ENCODE data around the gene GOLGA6D. TPM values are rescaled to one million over a fixed set of nuclear protein-coding genes. Genes with fewer than 3 reads are reported as not detected.

GOLGA6D gene
- total and polyA plus RNA-seq, 12 donors, result 0.09 TPM; not detected in 11

DNA sequence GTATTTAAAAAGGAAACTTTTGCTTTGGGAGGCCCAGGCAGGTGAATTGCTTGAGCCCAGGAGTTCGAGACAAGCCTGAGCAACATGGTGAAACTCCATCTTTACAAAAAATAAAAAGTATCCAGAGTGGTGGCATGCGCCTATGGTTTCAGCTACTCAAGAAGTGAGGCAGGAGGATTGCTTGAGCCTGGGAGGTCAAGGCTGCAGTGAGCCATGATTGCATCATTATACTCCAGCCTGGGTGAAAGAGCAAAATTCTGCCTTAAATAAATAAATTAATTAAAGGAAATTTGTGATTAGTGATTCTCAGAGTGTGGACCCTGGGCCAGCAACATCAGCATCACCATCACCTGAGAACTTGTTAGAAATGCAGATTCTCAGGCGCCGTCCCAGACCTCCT lies 43.3 kb downstream of the GOLGA6D start:
- 94 to 95% methylated on average over 4 of the region's 4 CpGs for WGBS, 2 donors
- no peak overlapping the region for H3K4me3 ChIP-seq
- TF ChIP-seq, protein P1, sequence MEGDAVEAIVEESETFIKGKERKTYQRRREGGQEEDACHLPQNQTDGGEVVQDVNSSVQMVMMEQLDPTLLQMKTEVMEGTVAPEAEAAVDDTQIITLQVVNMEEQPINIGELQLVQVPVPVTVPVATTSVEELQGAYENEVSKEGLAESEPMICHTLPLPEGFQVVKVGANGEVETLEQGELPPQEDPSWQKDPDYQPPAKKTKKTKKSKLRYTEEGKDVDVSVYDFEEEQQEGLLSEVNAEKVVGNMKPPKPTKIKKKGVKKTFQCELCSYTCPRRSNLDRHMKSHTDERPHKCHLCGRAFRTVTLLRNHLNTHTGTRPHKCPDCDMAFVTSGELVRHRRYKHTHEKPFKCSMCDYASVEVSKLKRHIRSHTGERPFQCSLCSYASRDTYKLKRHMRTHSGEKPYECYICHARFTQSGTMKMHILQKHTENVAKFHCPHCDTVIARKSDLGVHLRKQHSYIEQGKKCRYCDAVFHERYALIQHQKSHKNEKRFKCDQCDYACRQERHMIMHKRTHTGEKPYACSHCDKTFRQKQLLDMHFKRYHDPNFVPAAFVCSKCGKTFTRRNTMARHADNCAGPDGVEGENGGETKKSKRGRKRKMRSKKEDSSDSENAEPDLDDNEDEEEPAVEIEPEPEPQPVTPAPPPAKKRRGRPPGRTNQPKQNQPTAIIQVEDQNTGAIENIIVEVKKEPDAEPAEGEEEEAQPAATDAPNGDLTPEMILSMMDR (IDR thresholded peaks at IDR 0.05), result no peak
- H3K27me3 ChIP-seq, result no peaks in the 10 kb centered on the region
- DNase-seq, result no peak
- no peak overlapping the region for H3K27ac ChIP-seq
- no peaks in the 10 kb centered on the region for H3K4me1 ChIP-seq
- no peaks in the 10 kb centered on the region for H3K36me3 ChIP-seq
- intact Hi-C loops (cut with DNase I), result loop anchor here in 2 of 10 donors (10.0 kb wide), 2 partner anchors 59 to 111 kb away; no protein-coding TSS in a partner anchor
- no peak for ATAC-seq
- no peaks in the 10 kb centered on the region for H3K9me3 ChIP-seq

DNA sequence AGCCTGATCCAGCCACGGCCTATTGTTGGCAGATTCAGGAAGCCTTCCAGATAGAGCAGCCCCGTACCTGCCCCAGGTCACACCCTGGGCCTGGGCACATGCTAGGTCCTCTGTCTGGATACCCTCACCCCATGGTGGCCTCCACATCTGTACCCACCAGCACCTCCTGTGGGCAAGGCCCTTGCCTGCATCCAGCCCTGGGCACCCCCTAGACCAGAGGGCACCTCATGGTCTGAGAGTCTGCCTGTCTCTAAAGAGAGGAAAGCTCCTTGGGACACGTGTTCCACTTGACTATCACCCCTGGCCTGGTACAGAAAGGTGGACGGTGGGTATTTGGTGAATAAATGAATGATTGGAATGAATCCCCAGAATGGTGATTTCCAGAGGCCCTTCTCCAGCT lies 44.4 kb downstream of the GOLGA6D start:
- no peaks in the 10 kb centered on the region for H3K9me3 ChIP-seq
- TF ChIP-seq, protein P1 (IDR thresholded peaks at IDR 0.05), result no peak
- no peaks in the 10 kb centered on the region for H3K27me3 ChIP-seq
- no peaks in the 10 kb centered on the region for H3K4me1 ChIP-seq
- no peaks in the 10 kb centered on the region for H3K36me3 ChIP-seq
- 88 to 89% methylated on average over 4 of the region's 4 CpGs for WGBS, 2 donors
- DNase-seq (no peak), ATAC-seq (no peak)
- H3K4me3 ChIP-seq, result no peak overlapping the region
- H3K27ac ChIP-seq, result no peak overlapping the region
- intact Hi-C loops (cut with DNase I), result loop anchor here in 2 of 10 donors (10.0 kb wide), 2 partner anchors 58 to 112 kb away; no protein-coding TSS in a partner anchor

DNA sequence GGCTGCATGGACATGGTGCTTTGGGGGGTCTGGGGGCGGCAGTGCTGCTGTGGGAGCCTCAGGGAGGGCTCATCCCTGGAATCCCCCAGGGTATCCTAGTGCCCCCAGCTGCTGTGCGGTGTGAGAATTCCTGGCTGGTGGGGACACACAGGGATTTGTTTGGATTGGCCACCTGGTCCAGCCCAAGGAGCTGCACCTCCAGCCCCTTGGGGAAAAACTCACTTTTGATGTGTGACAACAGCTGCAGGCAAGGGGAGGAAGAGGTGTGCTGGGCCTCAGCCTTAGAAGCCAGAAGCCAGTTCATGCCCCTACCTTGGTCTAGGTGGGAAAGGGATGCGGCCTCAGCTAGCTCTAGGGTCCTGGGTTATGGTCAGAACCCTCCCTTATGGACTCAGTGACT lies 44.9 kb downstream of the GOLGA6D start:
- ATAC-seq (no peak), DNase-seq (no peak)
- Histone ChIP-seq H3K36me3 (no peaks in the 10 kb centered on the region), H3K9me3 (no peaks in the 10 kb centered on the region), H3K27ac (no peak overlapping the region), H3K4me3 (no peak overlapping the region), H3K4me1 (no peaks in the 10 kb centered on the region), H3K27me3 (no peaks in the 10 kb centered on the region)
- TF ChIP-seq, protein P1 (IDR thresholded peaks at IDR 0.05), result no peak
- 78 to 86% methylated on average over 3 of the region's 3 CpGs for WGBS, 2 donors
- intact Hi-C loops (cut with DNase I), result loop anchor here in 2 of 10 donors (10.0 kb wide), 2 partner anchors 57 to 113 kb away; no protein-coding TSS in a partner anchor

DNA sequence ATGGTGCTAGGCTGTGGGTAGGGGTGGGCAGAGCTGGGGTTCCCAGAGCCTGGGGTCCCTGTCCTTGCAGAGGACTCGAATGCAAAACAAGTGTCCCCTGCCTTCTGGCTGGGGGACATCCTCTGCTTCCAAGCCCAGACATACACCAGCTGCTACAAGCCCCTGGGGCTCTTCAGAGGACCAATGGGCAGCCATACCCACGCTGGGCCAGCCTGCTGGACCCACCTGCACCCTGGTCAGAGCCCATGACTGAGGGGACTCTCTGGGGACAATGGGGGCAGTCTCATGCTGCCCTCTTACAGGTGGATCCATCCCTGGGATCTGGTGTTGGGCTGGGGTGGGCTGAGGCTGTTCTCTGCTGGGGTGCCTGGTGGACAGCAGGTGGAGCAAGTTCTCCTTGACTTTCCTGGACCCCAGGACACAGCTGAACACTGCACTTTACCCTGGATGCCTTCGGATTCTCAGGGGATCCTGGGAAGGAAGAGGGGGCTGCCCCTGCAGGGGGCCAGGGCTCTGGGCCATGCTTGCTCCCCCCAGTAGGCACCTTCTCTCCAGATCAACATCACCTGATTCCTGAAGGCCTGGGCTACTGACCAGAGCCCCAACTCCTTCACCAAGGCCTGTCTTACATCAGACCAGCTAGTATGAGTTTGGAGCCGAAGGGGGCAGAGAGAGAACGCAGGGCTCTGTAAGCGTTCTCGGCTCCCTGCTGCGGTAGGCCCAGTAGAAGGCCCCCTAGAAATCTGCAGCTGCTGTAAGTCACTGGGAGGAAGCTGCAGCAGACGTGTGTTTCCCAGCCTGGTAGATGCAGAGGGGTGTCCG lies 46.1 kb downstream of the GOLGA6D start:
- H3K27me3 ChIP-seq, result no peaks in the 10 kb centered on the region
- H3K4me1 ChIP-seq, result no peaks in the 10 kb centered on the region
- H3K27ac ChIP-seq, result no peak overlapping the region
- no peak overlapping the region for H3K4me3 ChIP-seq
- TF ChIP-seq, protein P1 (IDR thresholded peaks at IDR 0.05), result no peak
- DNase-seq, result no peak
- no peaks in the 10 kb centered on the region for H3K36me3 ChIP-seq
- ATAC-seq, result no peak
- 76% methylated on average over 10 of the region's 10 CpGs for WGBS, 2 donors
- intact Hi-C loops (cut with DNase I), result loop anchor here in 2 of 10 donors (10.0 kb wide), 2 partner anchors 56 to 114 kb away; no protein-coding TSS in a partner anchor
- H3K9me3 ChIP-seq, result no peaks in the 10 kb centered on the region

All from heart right ventricle (tissue), 16 donors.